GM12878 (cell line): Measurements from ENCODE around the gene LRRC74B.

Experiments used
- EZH2 ChIP-seq: IDR thresholded peaks from 2 replicates; pipeline ENCODE4 v1.6.1; 2012; ENCODE audit warnings: low read depth, mild to moderate bottlenecking, control low read depth, inconsistent platforms, low read length, borderline replicate concordance; ENCODE audit not compliant: control insufficient read depth
- POLR2A ChIP-seq: IDR thresholded peaks from 2 replicates; pipeline ENCODE4 v1.6.1; 2011; ENCODE audit warnings: low read depth, mild to moderate bottlenecking, low read length
- TF ChIP-seq, protein P1 (sequence below): fragments of 450-650 bp; IDR thresholded peaks from 2 replicates; pipeline ENCODE4 v1.6.1; 2017; ENCODE audit warnings: low read depth, mild to moderate bottlenecking, moderate library complexity

DNA sequence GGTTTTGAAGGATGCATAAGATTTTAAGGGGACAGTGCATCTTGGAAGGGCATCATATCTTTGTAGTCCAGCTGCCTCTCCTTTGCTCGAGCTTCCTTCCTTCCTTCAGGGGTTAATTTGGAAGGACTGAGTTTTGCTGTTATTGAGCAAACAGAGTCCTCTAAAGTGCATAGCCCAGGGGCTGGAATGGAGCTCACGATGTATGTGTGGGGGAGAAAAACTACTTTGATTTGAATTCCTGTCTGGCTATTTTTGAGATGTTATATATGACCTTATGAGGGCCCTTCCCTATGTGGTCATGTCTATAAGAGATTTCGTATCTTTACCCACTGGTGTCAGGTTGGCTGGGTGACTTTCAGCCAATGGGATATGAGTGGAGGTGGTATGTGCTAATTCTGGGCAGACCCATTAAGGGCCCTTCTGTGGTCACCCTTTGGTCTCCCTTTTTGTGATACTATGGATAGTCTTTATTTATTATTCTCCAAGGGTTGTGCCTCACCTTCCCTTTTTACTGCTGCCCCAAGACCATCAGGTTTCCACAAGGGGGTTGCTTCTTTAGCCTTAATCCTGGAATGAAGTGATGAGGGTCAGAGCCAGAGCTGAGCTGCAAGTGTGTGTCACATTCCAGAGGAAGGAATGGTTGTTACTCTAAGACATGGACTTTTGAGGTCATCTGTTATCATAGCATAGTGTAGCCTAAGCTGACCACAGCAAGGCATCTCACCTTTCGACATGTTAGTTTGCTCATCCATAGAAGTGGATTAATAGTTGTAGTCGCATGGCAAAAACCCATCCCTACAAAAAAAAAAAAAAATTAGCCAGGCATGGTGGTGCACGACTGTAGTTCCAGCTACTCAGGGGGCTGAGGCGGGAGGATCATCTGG is 54.6 kb downstream of the LRRC74B start:
- TF ChIP-seq EZH2 (no peak), POLR2A (no peak)
- TF ChIP-seq, protein P1, sequence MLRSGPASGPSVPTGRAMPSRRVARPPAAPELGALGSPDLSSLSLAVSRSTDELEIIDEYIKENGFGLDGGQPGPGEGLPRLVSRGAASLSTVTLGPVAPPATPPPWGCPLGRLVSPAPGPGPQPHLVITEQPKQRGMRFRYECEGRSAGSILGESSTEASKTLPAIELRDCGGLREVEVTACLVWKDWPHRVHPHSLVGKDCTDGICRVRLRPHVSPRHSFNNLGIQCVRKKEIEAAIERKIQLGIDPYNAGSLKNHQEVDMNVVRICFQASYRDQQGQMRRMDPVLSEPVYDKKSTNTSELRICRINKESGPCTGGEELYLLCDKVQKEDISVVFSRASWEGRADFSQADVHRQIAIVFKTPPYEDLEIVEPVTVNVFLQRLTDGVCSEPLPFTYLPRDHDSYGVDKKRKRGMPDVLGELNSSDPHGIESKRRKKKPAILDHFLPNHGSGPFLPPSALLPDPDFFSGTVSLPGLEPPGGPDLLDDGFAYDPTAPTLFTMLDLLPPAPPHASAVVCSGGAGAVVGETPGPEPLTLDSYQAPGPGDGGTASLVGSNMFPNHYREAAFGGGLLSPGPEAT: no peak
